RWPE2 (cell line): ENCODE measurements around the gene VRK1.
"Not testable (repeated sequence)": the region's sequence is repeated elsewhere in the genome, so short reads cannot be mapped to it uniquely, and the experiment has no call there.

Experiments used
- ATAC-seq: fragments of 200-7000 bp; cut with Tn5 transposase; 3 replicates; pipeline ENCODE4 v1.9.1; 2021; ENCODE audit warnings: low read depth
- DNase-seq: peaks from one replicate; pipeline ENCODE4 v3.0.0-alpha.2; 2020; ENCODE audit warnings: low spot score
- H3K27ac ChIP-seq: fragments of 450-650 bp; 2 replicates; pipeline ENCODE4 v1.5.1; 2017; ENCODE audit warnings: mild to moderate bottlenecking; ENCODE audit not compliant: poor library complexity, severe bottlenecking
- H3K27me3 ChIP-seq: fragments of 250-450 bp; sonication (Bioruptor Pico); 2 replicates; pipeline ENCODE4 v1.5.1; 2021; ENCODE audit warnings: mild to moderate bottlenecking, moderate library complexity; ENCODE audit not compliant: insufficient read depth, poor library complexity, severe bottlenecking
- H3K36me3 ChIP-seq: fragments of 250-450 bp; sonication (Bioruptor Pico); 2 replicates; pipeline ENCODE4 v1.5.1; 2020; ENCODE audit warnings: low read depth, mild to moderate bottlenecking, moderate library complexity
- H3K4me1 ChIP-seq: fragments of 250-450 bp; sonication (Bioruptor Pico); 2 replicates; pipeline ENCODE4 v1.5.1; 2021; ENCODE audit warnings: mild to moderate bottlenecking, moderate library complexity; ENCODE audit not compliant: insufficient read depth, poor library complexity, severe bottlenecking
- H3K4me3 ChIP-seq: fragments of 250-450 bp; sonication (Bioruptor Pico); 2 replicates; pipeline ENCODE4 v1.5.1; 2021; ENCODE audit warnings: mild to moderate bottlenecking, moderate library complexity; ENCODE audit not compliant: severe bottlenecking
- H3K9me3 ChIP-seq: fragments of 250-450 bp; sonication (Bioruptor Pico); 2 replicates; pipeline ENCODE4 v1.5.1; 2021; ENCODE audit warnings: mild to moderate bottlenecking, moderate library complexity; ENCODE audit not compliant: severe bottlenecking
- CTCF ChIP-seq: fragments of 450-650 bp; IDR thresholded peaks from one replicate; pipeline ENCODE4 v1.5.1; 2017; ENCODE audit warnings: mild to moderate bottlenecking, moderate library complexity; ENCODE audit not compliant: poor library complexity, severe bottlenecking

The VRK1 gene

DNA sequence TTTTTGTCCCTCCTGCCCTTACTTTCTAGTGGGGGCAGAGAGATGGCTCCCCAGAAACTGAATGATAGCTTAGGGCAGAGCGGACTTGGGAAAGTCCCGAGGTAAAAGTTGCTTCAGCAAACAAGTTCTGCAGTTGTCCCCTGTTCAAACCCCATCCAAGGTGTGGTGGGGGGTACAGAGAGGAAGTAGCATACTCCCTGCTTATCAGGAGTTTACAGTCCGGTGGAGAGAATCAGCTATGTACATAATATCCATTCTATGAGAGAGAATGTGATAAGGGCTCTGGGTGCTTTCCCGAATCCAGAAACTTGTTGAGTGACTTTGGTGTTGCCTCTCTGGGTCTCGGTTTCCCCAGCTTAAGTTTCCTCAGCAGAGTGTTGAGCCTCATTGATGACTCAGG lies 40.4 kb upstream of the VRK1 start:
- H3K4me1 ChIP-seq: no peaks in the 10 kb centered on the region
- H3K36me3 ChIP-seq: no peaks in the 10 kb centered on the region
- no peaks in the 10 kb centered on the region for H3K9me3 ChIP-seq
- ATAC-seq: no peak
- no peak for DNase-seq
- no peak overlapping the region for H3K27ac ChIP-seq
- no peak overlapping the region for H3K4me3 ChIP-seq
- no peak for TF ChIP-seq CTCF
- no peaks in the 10 kb centered on the region for H3K27me3 ChIP-seq

GRCh38 chr14:96757456-96757855 lies 39.7 kb upstream of the VRK1 start:
- ATAC-seq (no peak), DNase-seq (no peak)
- no peaks in the 10 kb centered on the region for H3K36me3 ChIP-seq
- no peaks in the 10 kb centered on the region for H3K9me3 ChIP-seq
- no peaks in the 10 kb centered on the region for H3K4me1 ChIP-seq
- H3K27me3 ChIP-seq: no peaks in the 10 kb centered on the region
- H3K27ac ChIP-seq: no peak overlapping the region
- H3K4me3 ChIP-seq: no peak overlapping the region
- no peak for TF ChIP-seq CTCF

DNA sequence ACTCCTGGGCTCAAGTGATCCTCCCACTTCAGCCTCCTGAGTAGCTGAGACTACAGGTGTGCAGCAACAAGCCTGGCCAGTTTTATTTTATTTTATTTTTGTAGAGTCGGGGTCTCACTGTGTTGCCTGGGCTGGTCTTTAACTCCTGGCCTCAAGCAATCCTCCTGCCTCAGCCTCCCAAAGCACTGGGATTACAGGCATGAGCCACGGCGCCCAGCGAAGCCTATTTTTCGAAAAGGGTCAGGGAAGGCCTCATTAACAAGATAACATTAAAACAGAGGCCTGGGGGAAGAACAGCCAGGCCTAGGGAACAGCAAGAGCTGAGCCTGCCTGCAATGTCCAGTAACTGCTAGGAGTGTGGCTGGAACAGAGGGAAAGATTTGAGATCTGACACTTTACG lies 36.1 kb upstream of the VRK1 start:
- TF ChIP-seq CTCF: no peak
- Histone ChIP-seq H3K27ac (no peak overlapping the region), H3K36me3 (no peaks in the 10 kb centered on the region), H3K4me1 (no peaks in the 10 kb centered on the region), H3K4me3 (no peak overlapping the region), H3K27me3 (no peaks in the 10 kb centered on the region), H3K9me3 (no peaks in the 10 kb centered on the region)
- ATAC-seq: no peak
- no peak for DNase-seq

- ATAC-seq (peak; percentile 100), DNase-seq (no peak)
- H3K4me3 ChIP-seq: no peak overlapping the region
Measured at GRCh38 chr14:96762650-96763049, 34.5 kb upstream of the VRK1 start.

GRCh38 chr14:96764012-96764411 lies 33.2 kb upstream of the VRK1 start:
- H3K9me3 ChIP-seq: no peaks in the 10 kb centered on the region
- ATAC-seq (no peak), DNase-seq (no peak)
- H3K27me3 ChIP-seq: no peaks in the 10 kb centered on the region
- H3K4me3 ChIP-seq: no peak overlapping the region
- no peak for TF ChIP-seq CTCF
- H3K4me1 ChIP-seq: no peaks in the 10 kb centered on the region
- no peaks in the 10 kb centered on the region for H3K36me3 ChIP-seq
- no peak overlapping the region for H3K27ac ChIP-seq

More at GRCh38 chr14:96762650-96763049, 34.5 kb upstream of the VRK1 start:
- no peak for TF ChIP-seq CTCF
- Histone ChIP-seq H3K36me3 (no peaks in the 10 kb centered on the region), H3K4me1 (no peaks in the 10 kb centered on the region), H3K27me3 (no peaks in the 10 kb centered on the region), H3K9me3 (no peaks in the 10 kb centered on the region), H3K27ac (no peak overlapping the region)

DNA sequence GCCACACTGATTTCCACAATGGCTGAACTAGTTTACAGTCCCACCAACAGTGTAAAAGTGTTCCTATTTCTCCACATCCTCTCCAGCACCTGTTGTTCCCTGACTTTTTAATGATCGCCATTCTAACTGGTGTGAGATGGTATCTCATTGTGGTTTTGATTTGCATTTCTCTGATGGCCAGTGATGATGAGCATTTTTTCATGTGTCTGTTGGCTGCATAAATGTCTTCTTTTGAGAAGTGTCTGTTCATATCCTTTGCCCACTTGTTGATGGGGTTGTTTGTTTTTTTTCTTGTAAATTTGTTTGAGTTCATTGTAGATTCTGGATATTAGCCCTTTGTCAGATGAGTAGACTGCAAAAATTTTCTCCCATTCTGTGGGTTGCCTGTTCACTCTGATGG lies 32.0 kb upstream of the VRK1 start:
- H3K36me3 ChIP-seq, DNase-seq, H3K4me1 ChIP-seq, ATAC-seq, H3K27me3 ChIP-seq, H3K9me3 ChIP-seq, H3K4me3 ChIP-seq, H3K27ac ChIP-seq: not testable (repeated sequence)
